HepG2 (cell line): ENCODE results near the gene FUT3. TPM values are rescaled to one million over a fixed set of nuclear protein-coding genes. Genes with fewer than 3 reads are reported as not detected.

Source experiments
- HDAC1 ChIP-seq: sonication (generic); formaldehyde crosslinking; IDR thresholded peaks from 2 replicates; pipeline ENCODE4 v1.5.1; 2020; ENCODE audit warnings: mild to moderate bottlenecking, missing genetic modification reagents
- HNRNPK ChIP-seq: fragments of 200-400 bp; formaldehyde crosslinking; IDR thresholded peaks from 2 replicates; pipeline ENCODE4 v1.6.1; 2018; ENCODE audit warnings: low read length, low read depth, moderate library complexity, mild to moderate bottlenecking; ENCODE audit not compliant: poor library complexity, severe bottlenecking
- KMT2A ChIP-seq: sonication (generic); formaldehyde crosslinking; IDR thresholded peaks from 2 replicates; pipeline ENCODE4 v1.4.0; 2020; ENCODE audit warnings: missing genetic modification reagents
- SNAPC4 ChIP-seq: sonication (generic); formaldehyde crosslinking; IDR thresholded peaks from 2 replicates; pipeline ENCODE4 v1.4.0; 2020; ENCODE audit warnings: mild to moderate bottlenecking, missing genetic modification reagents
- ZBTB34 ChIP-seq: sonication (generic); formaldehyde crosslinking; IDR thresholded peaks from 2 replicates; pipeline ENCODE4 v1.8.0; 2022; ENCODE audit warnings: mild to moderate bottlenecking, missing genetic modification reagents
- ZNF224 ChIP-seq: sonication (generic); formaldehyde crosslinking; IDR thresholded peaks from 2 replicates; pipeline ENCODE4 v1.5.0; 2020; ENCODE audit warnings: mild to moderate bottlenecking, missing genetic modification reagents
- ZNF460 ChIP-seq: sonication (generic); formaldehyde crosslinking; IDR thresholded peaks from 2 replicates; pipeline ENCODE4 v1.5.1; 2020; ENCODE audit warnings: missing genetic modification reagents, mild to moderate bottlenecking, borderline replicate concordance
- ZNF564 ChIP-seq: sonication (generic); formaldehyde crosslinking; IDR thresholded peaks from 2 replicates; pipeline ENCODE4 v1.8.1; 2023; ENCODE audit warnings: mild to moderate bottlenecking, missing genetic modification reagents
- ZSCAN31 ChIP-seq: sonication (generic); formaldehyde crosslinking; IDR thresholded peaks from 2 replicates; pipeline ENCODE4 v1.5.0; 2020; ENCODE audit warnings: low read depth, mild to moderate bottlenecking, missing genetic modification reagents
- polyA plus RNA-seq, 8 experiments: library from polyadenylated mRNA; depleted of rRNA in 3 of 8; stranded (reverse) in 7 of 8; unstranded in 1 of 8; fragments of >200 nt; fragmentation: Illumina TruSeq in 4 of 8; extraction: Trizol in 4 of 8; gene quantifications; 2 replicates each; pipeline versions ENCODE4 v1.2.1 to v1.2.3, GENCODE V29; 2011 to 2016; ENCODE audit warnings: low read depth in 4 of 8, missing spikeins in 1 of 8, mixed read lengths in 1 of 8; ENCODE audit not compliant: insufficient read depth in 1 of 8
- total RNA-seq, 5 experiments: library from RNA; depleted of rRNA; stranded (reverse); fragments of >200 nt; fragmentation: Illumina TruSeq; extraction: Trizol; gene quantifications; 2 replicates each; pipeline ENCODE4 v1.2.3, GENCODE V29; 2016; ENCODE audit warnings: low read depth in 1 of 5

Gene FUT3
- total and polyA plus RNA-seq, 2 of the 13 experiments (the other 11 are each of a cell fraction or from before 2014, with no cell fraction given), result 0.53 to 1.1 TPM

- TF ChIP-seq SNAPC4 (CRISPR knock-in tag), result peak; percentile 87; the same call in 1 of the 2 replicates
- peak; percentile 60; the same call in 1 of the 2 replicates for TF ChIP-seq ZNF224 (CRISPR knock-in tag)
- peak; percentile 55; the same call in 1 of the 2 replicates for TF ChIP-seq ZNF460
- TF ChIP-seq ZSCAN31 (CRISPR knock-in tag), result peak; percentile 95
- 0 out of 2 replicates have a peak, but pooled peaks have one; percentile 64 for TF ChIP-seq ZBTB34 (CRISPR knock-in tag)
- peak; percentile 86 for TF ChIP-seq HDAC1 (CRISPR knock-in tag)
- TF ChIP-seq HNRNPK, result peak; percentile 61
- peak; percentile 34; the same call in 1 of the 2 replicates for TF ChIP-seq KMT2A (CRISPR knock-in tag)
- TF ChIP-seq ZNF564, result peak; percentile 75; the same call in 1 of the 2 replicates
Measured at GRCh38 chr19:5803752-5804515, 47.3 kb downstream of the FUT3 start (continued).
